ENCODE results near the gene NCDN.

The NCDN gene

DNA sequence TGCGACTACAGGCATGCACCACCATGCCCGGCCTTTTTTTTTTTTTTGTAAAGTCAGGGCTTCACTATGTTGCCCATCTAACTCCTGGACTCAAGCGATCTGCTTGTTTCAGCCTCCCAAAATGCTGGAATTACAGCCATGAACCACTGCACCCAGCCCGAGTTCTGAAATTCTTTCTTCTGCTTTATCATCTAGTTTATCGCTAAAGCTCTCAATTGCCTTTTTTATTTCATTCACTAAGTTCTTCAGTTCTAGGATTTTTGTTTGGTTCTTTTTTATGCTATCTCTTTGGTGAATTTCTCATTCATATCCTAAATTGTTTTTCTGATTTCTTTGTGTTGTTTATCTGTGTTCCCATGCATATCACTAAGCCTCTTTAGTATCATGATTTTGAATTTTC lies 27.4 kb upstream of the NCDN start:
- no peak for DNase-seq (ENCODE audit: low read depth)
- TF ChIP-seq, protein P1, sequence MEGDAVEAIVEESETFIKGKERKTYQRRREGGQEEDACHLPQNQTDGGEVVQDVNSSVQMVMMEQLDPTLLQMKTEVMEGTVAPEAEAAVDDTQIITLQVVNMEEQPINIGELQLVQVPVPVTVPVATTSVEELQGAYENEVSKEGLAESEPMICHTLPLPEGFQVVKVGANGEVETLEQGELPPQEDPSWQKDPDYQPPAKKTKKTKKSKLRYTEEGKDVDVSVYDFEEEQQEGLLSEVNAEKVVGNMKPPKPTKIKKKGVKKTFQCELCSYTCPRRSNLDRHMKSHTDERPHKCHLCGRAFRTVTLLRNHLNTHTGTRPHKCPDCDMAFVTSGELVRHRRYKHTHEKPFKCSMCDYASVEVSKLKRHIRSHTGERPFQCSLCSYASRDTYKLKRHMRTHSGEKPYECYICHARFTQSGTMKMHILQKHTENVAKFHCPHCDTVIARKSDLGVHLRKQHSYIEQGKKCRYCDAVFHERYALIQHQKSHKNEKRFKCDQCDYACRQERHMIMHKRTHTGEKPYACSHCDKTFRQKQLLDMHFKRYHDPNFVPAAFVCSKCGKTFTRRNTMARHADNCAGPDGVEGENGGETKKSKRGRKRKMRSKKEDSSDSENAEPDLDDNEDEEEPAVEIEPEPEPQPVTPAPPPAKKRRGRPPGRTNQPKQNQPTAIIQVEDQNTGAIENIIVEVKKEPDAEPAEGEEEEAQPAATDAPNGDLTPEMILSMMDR (IDR thresholded peaks at IDR 0.05; ENCODE audit: low read length, missing control alignments) = no peak
- H3K4me3 ChIP-seq (replicated peaks; ENCODE audit: low read depth, low read length) = no peak overlapping the region

DNA sequence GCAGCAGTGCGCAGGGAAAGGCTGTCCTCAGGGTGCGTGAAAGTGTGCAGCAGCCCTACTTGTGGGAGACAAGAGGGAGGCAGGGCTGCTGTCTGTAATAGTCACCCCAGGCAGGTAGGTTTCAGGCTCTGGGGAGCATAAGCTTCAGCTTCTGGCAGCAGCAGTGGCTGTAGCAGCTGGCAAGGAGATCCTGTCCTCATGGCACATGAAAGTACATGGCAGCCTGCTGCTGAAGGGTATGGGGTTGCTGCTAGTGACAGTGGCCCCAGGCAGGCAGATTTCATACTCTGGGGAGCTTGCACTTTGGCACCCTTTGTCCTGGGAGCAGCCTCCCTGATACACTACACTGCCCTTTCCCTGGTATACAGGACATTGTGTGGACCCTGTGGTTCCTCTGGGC lies 26.7 kb upstream of the NCDN start:
- no peak for DNase-seq (ENCODE audit: low read depth)
- no peak overlapping the region for H3K4me3 ChIP-seq (replicated peaks; ENCODE audit: low read depth, low read length)
- TF ChIP-seq, protein P1 (IDR thresholded peaks at IDR 0.05; ENCODE audit: low read length, missing control alignments) = no peak

DNA sequence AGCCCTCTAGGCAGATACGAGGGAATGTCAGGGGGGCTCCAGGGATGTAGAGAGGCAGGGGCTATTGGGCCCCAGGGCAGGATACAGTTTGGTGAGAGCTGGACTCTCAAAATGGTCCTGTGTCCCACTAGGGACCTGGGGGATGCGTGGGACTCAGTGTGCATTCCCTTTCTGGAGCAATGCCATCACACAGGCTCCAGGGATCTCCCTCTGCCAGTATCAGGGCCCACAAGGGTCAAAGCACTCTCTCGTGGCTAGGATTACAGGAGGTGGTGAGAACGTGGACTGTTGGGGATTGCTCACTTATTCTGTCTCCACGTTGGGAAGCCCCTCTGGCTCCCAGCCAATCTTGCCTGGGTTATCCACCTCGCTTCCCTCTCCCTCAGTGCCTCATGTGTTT lies 26.2 kb upstream of the NCDN start:
- TF ChIP-seq, protein P1 (IDR thresholded peaks at IDR 0.05; ENCODE audit: low read length, missing control alignments) = no peak
- no peak overlapping the region for H3K4me3 ChIP-seq (replicated peaks; ENCODE audit: low read depth, low read length)
- DNase-seq (ENCODE audit: low read depth) = no peak

- no peak for DNase-seq (ENCODE audit: low read depth)
Measured at GRCh38 chr1:35532497-35533223, 24.9 kb upstream of the NCDN start.

GRCh38 chr1:35533586-35533985 lies 24.0 kb upstream of the NCDN start:
- TF ChIP-seq, protein P1 (IDR thresholded peaks at IDR 0.05; ENCODE audit: low read length, missing control alignments) = no peak
- no peak for DNase-seq (ENCODE audit: low read depth)
- no peak overlapping the region for H3K4me3 ChIP-seq (replicated peaks; ENCODE audit: low read depth, low read length)

More at GRCh38 chr1:35532497-35533223, 24.9 kb upstream of the NCDN start:
- TF ChIP-seq, protein P1 (IDR thresholded peaks at IDR 0.05; ENCODE audit: low read length, missing control alignments) = no peak
- no peak overlapping the region for H3K4me3 ChIP-seq (replicated peaks; ENCODE audit: low read depth, low read length)

DNA sequence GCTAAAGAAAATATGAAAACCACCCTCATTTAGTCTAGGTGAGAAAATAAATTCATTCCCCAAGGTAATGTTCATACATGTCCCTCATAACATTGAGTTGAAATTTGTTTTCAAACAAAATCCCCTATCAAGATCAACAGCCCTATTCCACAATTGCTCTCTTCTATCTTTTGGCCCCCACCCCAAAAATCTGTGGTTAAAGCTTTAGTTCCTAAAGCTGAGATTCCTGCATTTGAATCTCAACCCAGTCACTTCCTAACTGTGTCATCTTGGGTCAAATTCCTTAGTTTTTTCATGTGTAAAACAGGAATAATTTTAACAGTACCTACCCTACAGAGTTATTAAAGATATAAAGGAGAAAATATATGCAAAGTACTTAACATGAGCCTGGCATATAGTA lies 22.4 kb upstream of the NCDN start:
- TF ChIP-seq, protein P1 (IDR thresholded peaks at IDR 0.05; ENCODE audit: low read length, missing control alignments) = no peak
- no peak overlapping the region for H3K4me3 ChIP-seq (replicated peaks; ENCODE audit: low read depth, low read length)
- no peak for DNase-seq (ENCODE audit: low read depth)
